Transverse colon (tissue), 4 donors: ENCODE measurements around the gene STYXL2. TPM values are rescaled to one million over a fixed set of nuclear protein-coding genes. Genes with fewer than 3 reads are reported as not detected.

Experiments
- DNase-seq: peaks from one replicate; pipeline ENCODE4 v3.0.0-alpha.2; 2019
- H3K27ac ChIP-seq, 4 donors: fragments of 200-600 bp; sonication (generic); 2 replicates each; pipeline ENCODE4 v1.5.1; 2016 to 2018; ENCODE audit warnings: inconsistent platforms in 4 of 4
- H3K27me3 ChIP-seq: fragments of 200-600 bp; sonication (generic); 2 replicates; pipeline ENCODE4 v1.5.1; 2017; ENCODE audit warnings: inconsistent platforms
- H3K36me3 ChIP-seq, 4 donors: fragments of 200-600 bp; sonication (generic); 2 replicates each; pipeline ENCODE4 v1.5.1; 2017 to 2019; ENCODE audit warnings: inconsistent platforms in 4 of 4
- H3K4me1 ChIP-seq, 4 donors: fragments of 200-600 bp; sonication (generic); 2 replicates each; pipeline ENCODE4 v1.5.1; 2017 to 2020; ENCODE audit warnings: inconsistent platforms in 4 of 4
- H3K4me3 ChIP-seq, 4 donors: fragments of 200-600 bp; sonication (generic); 1 replicate in 1 of 4; 2 replicates in 3 of 4; pipeline versions ENCODE4 v1.5.1 to v1.6.1; 2017 to 2019; ENCODE audit warnings: inconsistent platforms in 4 of 4
- H3K9me3 ChIP-seq, 2 donors: fragments of 200-600 bp; sonication (generic); 2 replicates each; pipeline ENCODE4 v1.5.1; 2017 to 2019; ENCODE audit warnings: inconsistent platforms in 2 of 2
- CTCF ChIP-seq, 5 experiments: fragments of 200-600 bp in 3 of 5; fragments of 450-650 bp in 2 of 5; sonication (generic) in 3 of 5; IDR thresholded peaks; 1 replicate in 2 of 5; 2 replicates in 3 of 5; pipeline ENCODE4 v1.5.1; 2016 to 2017; ENCODE audit warnings: antibody characterized with exemption in 5 of 5, inconsistent platforms in 3 of 5, mild to moderate bottlenecking in 2 of 5, moderate library complexity in 1 of 5
- EP300 ChIP-seq: sonication (generic); formaldehyde crosslinking; IDR thresholded peaks from one replicate; pipeline ENCODE4 v1.6.1; 2017; ENCODE audit warnings: antibody characterized with exemption, low read depth
- POLR2A ChIP-seq: fragments of 450-650 bp; IDR thresholded peaks from one replicate; pipeline ENCODE4 v1.6.1; 2016; ENCODE audit warnings: antibody characterized with exemption, mild to moderate bottlenecking, moderate library complexity
- POLR2AphosphoS5 ChIP-seq, 3 donors: sonication (generic); formaldehyde crosslinking; IDR thresholded peaks; one replicate each; pipeline ENCODE4 v1.6.1; 2016; ENCODE audit warnings: antibody characterized with exemption in 3 of 3
- WGBS, 2 donors: methylation state at CpG; one replicate each; pipeline ENCODE4 v1.1.5; 2018; ENCODE audit warnings: low coverage in 1 of 2; 5-methylcytosine and 5-hydroxymethylcytosine counted together
- in situ Hi-C, 4 donors: fragments of 200-750 bp; cut with MboI; loops; one replicate each; pipeline versions ENCODE4 v1.15.0 to v1.15.1; 2017; ENCODE audit warnings: low sequenced_read_pairs in 3 of 4, low pct_ligation_motif_present in 1 of 4, low pct_unique_long_range_greater_than_20kb in 1 of 4
- intact Hi-C: fragments of 100-400 bp; cut with DNase I; formaldehyde crosslinking; loops from one replicate; pipeline ENCODE4 v1.15.1; 2023; ENCODE audit warnings: low total_unique reads
- total RNA-seq, 4 donors: library from RNA; depleted of rRNA; stranded (reverse); fragments of >200 nt; gene quantifications; one replicate each; pipeline ENCODE4 v1.1.0, GENCODE V29; 2016

The STYXL2 gene
- total RNA-seq, 4 donors from 2014 or later, result 0.16 to 0.41 TPM; not detected in 2

- intact Hi-C loops (no loop called here), in situ Hi-C loops (no loop called here)
- H3K9me3 ChIP-seq, result no peaks in the 10 kb centered on the region
- WGBS, 2 donors, result 74 to 80% methylated on average over 4 to 5 of the region's 5 CpGs
- H3K4me1 ChIP-seq, result peaks cover 0 to 6% (median 0%) of the 10 kb centered on the region in 4 donors
- no peak overlapping the region for H3K27ac ChIP-seq
- H3K4me3 ChIP-seq, result no peak overlapping the region
- no peaks in the 10 kb centered on the region for H3K36me3 ChIP-seq
- no peak for TF ChIP-seq POLR2AphosphoS5 (IDR thresholded peaks at IDR 0.05)
- no peak for TF ChIP-seq POLR2A
- TF ChIP-seq EP300, result no peak
- no peak for TF ChIP-seq CTCF (IDR thresholded peaks at IDR 0.05)
- peaks cover 4% of the 10 kb centered on the region for H3K27me3 ChIP-seq
- no peak for DNase-seq
These were observed 21.8 kb downstream of the STYXL2 start for GRCh38 chr1:167115655-167116054.

- H3K9me3 ChIP-seq, result no peaks in the 10 kb centered on the region
- H3K36me3 ChIP-seq, result no peaks in the 10 kb centered on the region
- TF ChIP-seq EP300 (no peak), CTCF (IDR thresholded peaks at IDR 0.05) (no peak), POLR2AphosphoS5 (IDR thresholded peaks at IDR 0.05) (no peak), POLR2A (no peak)
- no peak overlapping the region for H3K27ac ChIP-seq
- DNase-seq, result no peak
- in situ Hi-C loops, result no loop called here
- WGBS, 2 donors, result 54 to 70% methylated on average over 1 of the region's 1 CpG
- H3K4me3 ChIP-seq, result no peak overlapping the region
- peaks cover 0 to 10% (median 3%) of the 10 kb centered on the region in 4 donors for H3K4me1 ChIP-seq
- intact Hi-C loops, result no loop called here
- peaks cover 4% of the 10 kb centered on the region for H3K27me3 ChIP-seq
These were observed 22.3 kb downstream of the STYXL2 start for GRCh38 chr1:167116174-167116573.

GRCh38 chr1:167117225-167117624 is 23.4 kb downstream of the STYXL2 start:
- H3K4me3 ChIP-seq, result no peak overlapping the region

GRCh38 chr1:167118188-167118587 is 24.3 kb downstream of the STYXL2 start:
- in situ Hi-C loops, result no loop called here

More at GRCh38 chr1:167117225-167117624, 23.4 kb downstream of the STYXL2 start:
- 99% methylated on average over 9 of the region's 9 CpGs; no CpG with 5 or more reads in 1 of the 2 donors for WGBS, 2 donors
- Histone ChIP-seq H3K27me3 (peaks cover 4% of the 10 kb centered on the region), H3K36me3 (no peaks in the 10 kb centered on the region), H3K27ac (no peak overlapping the region), H3K9me3 (no peaks in the 10 kb centered on the region), H3K4me1 (peaks cover 0 to 19% (median 11%) of the 10 kb centered on the region in 4 donors)
- in situ Hi-C loops (no loop called here), intact Hi-C loops (no loop called here)
- no peak for DNase-seq
- TF ChIP-seq POLR2A (no peak), EP300 (no peak), POLR2AphosphoS5 (IDR thresholded peaks at IDR 0.05) (no peak), CTCF (IDR thresholded peaks at IDR 0.05) (no peak)

More at GRCh38 chr1:167118188-167118587, 24.3 kb downstream of the STYXL2 start:
- Histone ChIP-seq H3K27me3 (peaks cover 4% of the 10 kb centered on the region), H3K27ac (no peak overlapping the region), H3K4me3 (no peak overlapping the region), H3K36me3 (no peaks in the 10 kb centered on the region), H3K9me3 (no peaks in the 10 kb centered on the region), H3K4me1 (peaks cover 0 to 22% (median 11%) of the 10 kb centered on the region in 4 donors)
- TF ChIP-seq EP300, result no peak
- TF ChIP-seq POLR2A, result no peak
- no peak for TF ChIP-seq CTCF (IDR thresholded peaks at IDR 0.05)
- TF ChIP-seq POLR2AphosphoS5 (IDR thresholded peaks at IDR 0.05), result no peak
- intact Hi-C loops, result no loop called here
- 82 to 93% methylated on average over 3 to 5 of the region's 5 CpGs for WGBS, 2 donors
- no peak for DNase-seq
